Testis (tissue), 3 donors: ENCODE data around the gene PGD. TPM values are rescaled to one million over a fixed set of nuclear protein-coding genes. Genes with fewer than 3 reads are reported as not detected.

Source experiments
- DNase-seq: peaks from one replicate; pipeline ENCODE4 v3.0.0-alpha.2; 2019
- H3K27ac ChIP-seq, 2 donors: fragments of 200-600 bp; sonication (generic); one replicate each; pipeline ENCODE4 v1.5.1; 2019
- H3K27me3 ChIP-seq: fragments of 200-600 bp; sonication (generic); one replicate; pipeline ENCODE4 v1.5.1; 2019
- H3K36me3 ChIP-seq: fragments of 200-600 bp; sonication (generic); one replicate; pipeline ENCODE4 v1.5.1; 2017; ENCODE audit warnings: low read depth; ENCODE audit errors: missing control alignments
- H3K4me1 ChIP-seq: fragments of 200-600 bp; sonication (generic); one replicate; pipeline ENCODE4 v1.5.1; 2019
- H3K4me3 ChIP-seq, 2 donors: fragments of 200-600 bp; sonication (generic); one replicate each; pipeline ENCODE4 v1.5.1; 2017 to 2019
- H3K9me3 ChIP-seq: fragments of 200-600 bp; sonication (generic); one replicate; pipeline ENCODE4 v1.5.1; 2017
- POLR2A ChIP-seq: fragments of 450-650 bp; IDR thresholded peaks from one replicate; pipeline ENCODE4 v1.6.1; 2017; ENCODE audit warnings: antibody characterized with exemption, mild to moderate bottlenecking, moderate library complexity
- WGBS, 2 donors: methylation state at CpG; one replicate each; pipeline ENCODE4 v1.1.5; 2018; 5-methylcytosine and 5-hydroxymethylcytosine counted together
- intact Hi-C: fragments of 100-400 bp; cut with DNase I; formaldehyde crosslinking; loops from one replicate; pipeline ENCODE4 v1.15.1; 2023; ENCODE audit warnings: low total_unique reads
- polyA plus RNA-seq: library from polyadenylated mRNA; stranded (reverse); fragments of 350-450 nt; fragmentation: Illumina TruSeq; extraction: RNeasy Lipid Tissue Mini Kit (QIAGEN cat#74804); gene quantifications from one replicate; pipeline ENCODE4 v1.2.3, GENCODE V29; 2014; ENCODE audit warnings: low read depth, low replicate concordance; ENCODE audit not compliant: insufficient read depth
- total RNA-seq, 2 donors: library from RNA; depleted of rRNA; stranded (reverse); fragments of >200 nt; gene quantifications; one replicate each; pipeline ENCODE4 v1.2.3, GENCODE V29; 2016
- TF ChIP-seq, protein P1 (sequence below), 3 experiments: fragments of 450-650 bp in 2 of 3; fragments of 200-600 bp in 1 of 3; sonication (generic) in 1 of 3; IDR thresholded peaks; one replicate each; pipeline ENCODE4 v1.5.1; 2016 to 2019; ENCODE audit warnings: antibody characterized with exemption in 3 of 3, mild to moderate bottlenecking in 2 of 3, moderate library complexity in 1 of 3

The PGD gene
- total and polyA plus RNA-seq, 3 donors from 2014 or later = 208 to 241 (median 209) TPM

DNA sequence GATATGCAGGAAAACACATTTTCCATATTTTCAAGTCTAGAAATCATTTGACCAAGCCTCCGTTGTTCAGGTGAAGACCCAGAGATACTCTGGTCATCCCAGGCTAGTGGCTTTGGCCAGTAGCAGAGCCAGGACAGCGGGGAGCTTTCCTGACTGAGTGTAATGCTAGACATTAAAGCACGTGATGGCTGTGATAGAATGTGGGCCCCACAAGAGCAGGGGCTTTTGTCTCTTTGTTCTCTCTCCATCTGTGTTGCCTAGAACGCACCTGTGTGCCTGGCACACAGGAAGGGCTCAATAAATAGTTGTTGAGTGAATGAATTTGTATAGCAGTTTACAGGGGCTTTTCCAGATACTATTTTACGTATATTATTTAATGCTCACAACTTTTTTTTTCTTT, 41.9 kb downstream of the PGD start:
- intact Hi-C loops = no loop called here
- Histone ChIP-seq H3K36me3 (no peaks in the 10 kb centered on the region), H3K27me3 (no peaks in the 10 kb centered on the region), H3K4me1 (peaks cover 18% of the 10 kb centered on the region), H3K27ac (no peak overlapping the region), H3K9me3 (no peaks in the 10 kb centered on the region), H3K4me3 (no peak overlapping the region)
- 92 to 98% methylated on average over 5 of the region's 5 CpGs for WGBS, 2 donors
- DNase-seq = no peak
- TF ChIP-seq, protein P1, sequence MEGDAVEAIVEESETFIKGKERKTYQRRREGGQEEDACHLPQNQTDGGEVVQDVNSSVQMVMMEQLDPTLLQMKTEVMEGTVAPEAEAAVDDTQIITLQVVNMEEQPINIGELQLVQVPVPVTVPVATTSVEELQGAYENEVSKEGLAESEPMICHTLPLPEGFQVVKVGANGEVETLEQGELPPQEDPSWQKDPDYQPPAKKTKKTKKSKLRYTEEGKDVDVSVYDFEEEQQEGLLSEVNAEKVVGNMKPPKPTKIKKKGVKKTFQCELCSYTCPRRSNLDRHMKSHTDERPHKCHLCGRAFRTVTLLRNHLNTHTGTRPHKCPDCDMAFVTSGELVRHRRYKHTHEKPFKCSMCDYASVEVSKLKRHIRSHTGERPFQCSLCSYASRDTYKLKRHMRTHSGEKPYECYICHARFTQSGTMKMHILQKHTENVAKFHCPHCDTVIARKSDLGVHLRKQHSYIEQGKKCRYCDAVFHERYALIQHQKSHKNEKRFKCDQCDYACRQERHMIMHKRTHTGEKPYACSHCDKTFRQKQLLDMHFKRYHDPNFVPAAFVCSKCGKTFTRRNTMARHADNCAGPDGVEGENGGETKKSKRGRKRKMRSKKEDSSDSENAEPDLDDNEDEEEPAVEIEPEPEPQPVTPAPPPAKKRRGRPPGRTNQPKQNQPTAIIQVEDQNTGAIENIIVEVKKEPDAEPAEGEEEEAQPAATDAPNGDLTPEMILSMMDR (IDR thresholded peaks at IDR 0.05) = no peak
- no peak for TF ChIP-seq POLR2A

DNA sequence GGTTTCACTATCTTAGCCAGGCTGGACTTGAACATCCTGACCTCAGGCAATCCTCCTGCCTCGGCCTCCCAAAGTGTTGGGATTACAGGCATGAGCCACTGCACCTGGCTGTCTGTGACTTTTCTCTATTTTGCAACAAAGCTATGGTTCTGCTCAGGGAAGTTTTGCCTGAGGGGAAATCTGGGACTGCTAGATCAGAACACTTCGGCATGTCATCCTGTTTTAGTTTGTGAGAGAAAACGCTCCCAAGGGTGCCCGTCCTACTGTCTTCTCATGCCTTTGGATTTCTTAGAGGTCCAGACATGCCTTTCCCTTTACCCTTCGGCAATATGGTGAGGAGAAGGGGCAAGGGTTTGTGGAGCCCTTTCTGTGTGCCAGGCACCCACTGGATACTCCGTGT, 45.4 kb downstream of the PGD start:
- WGBS, 2 donors = 97% methylated on average over 6 of the region's 6 CpGs
- intact Hi-C loops = no loop called here
- DNase-seq = no peak
- no peak overlapping the region for H3K4me3 ChIP-seq
- no peaks in the 10 kb centered on the region for H3K36me3 ChIP-seq
- H3K27me3 ChIP-seq = no peaks in the 10 kb centered on the region
- no peaks in the 10 kb centered on the region for H3K9me3 ChIP-seq
- no peak overlapping the region for H3K27ac ChIP-seq
- TF ChIP-seq, protein P1 (IDR thresholded peaks at IDR 0.05) = no peak
- H3K4me1 ChIP-seq = no peaks in the 10 kb centered on the region

DNA sequence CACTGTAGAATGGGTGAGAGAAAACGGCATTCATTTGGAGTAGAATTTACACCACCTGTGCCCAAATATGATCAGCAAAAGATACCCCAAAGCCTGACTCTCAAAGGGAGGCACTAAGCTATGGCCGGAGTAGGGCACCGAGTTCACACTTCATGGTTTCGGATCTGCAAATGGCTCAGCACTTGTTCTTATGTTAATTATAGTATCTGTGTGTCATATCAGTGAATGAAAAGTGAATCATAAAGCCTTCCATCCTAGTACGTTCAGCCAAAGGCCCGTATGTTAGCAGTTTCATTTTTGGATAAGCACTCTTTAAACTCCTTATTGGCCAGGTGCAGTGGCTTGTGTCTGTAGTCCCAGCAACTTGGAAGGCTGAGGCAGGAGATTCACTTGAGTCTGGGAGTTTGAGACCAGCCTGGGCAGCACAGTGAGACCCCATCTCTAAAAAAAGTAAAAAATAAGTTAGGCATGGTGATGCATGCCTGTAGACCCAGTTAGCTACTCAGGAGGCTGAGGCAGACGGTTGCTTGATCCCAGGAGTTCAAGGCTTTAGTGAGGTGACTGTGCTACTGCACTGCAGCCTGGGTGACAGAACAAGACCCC, 46.0 kb downstream of the PGD start:
- no peak for DNase-seq
- no peak overlapping the region for H3K27ac ChIP-seq
- TF ChIP-seq POLR2A = no peak
- TF ChIP-seq, protein P1 (IDR thresholded peaks at IDR 0.05) = no peak

DNA sequence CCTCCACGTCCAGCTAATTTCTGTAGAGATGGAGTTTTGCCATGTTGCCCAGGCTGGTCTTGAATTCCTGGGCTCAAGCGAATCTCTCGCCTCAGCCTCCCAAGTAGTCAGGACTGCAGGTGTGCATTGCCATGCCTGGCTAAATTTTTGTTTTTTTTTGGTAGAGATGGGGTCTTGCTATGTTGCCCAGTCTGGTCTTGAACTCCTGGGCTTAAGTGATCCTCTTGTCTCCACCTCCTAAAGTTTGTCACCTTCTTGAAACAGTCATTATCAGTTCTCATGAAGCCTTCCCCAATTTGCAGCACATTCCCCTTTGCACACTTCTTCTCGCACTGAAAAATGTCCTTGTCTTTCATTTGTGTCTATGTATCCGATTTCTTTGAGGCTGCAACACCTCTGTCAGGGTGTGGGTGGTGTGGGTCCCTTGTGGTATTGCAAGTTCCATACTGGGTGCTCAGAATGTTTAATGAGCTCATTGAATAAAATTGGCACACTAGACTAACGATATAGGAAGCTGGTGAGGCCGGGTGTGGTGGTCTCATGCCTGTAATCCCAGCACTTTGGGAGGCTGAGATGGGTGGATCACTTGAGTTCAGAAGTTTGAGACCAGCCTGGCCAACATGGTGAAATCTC, 48.0 kb downstream of the PGD start:
- TF ChIP-seq POLR2A = no peak
- TF ChIP-seq, protein P1 (IDR thresholded peaks at IDR 0.05) = no peak
- 93 to 96% methylated on average over 7 of the region's 7 CpGs for WGBS, 2 donors

More for the DNA sequence above, 46.0 kb downstream of the PGD start:
- intact Hi-C loops = no loop called here
- H3K4me3 ChIP-seq = no peak overlapping the region
- H3K4me1 ChIP-seq = no peaks in the 10 kb centered on the region
- WGBS, 2 donors = 84 to 94% methylated on average over 7 of the region's 7 CpGs
- H3K9me3 ChIP-seq = no peaks in the 10 kb centered on the region
- no peaks in the 10 kb centered on the region for H3K27me3 ChIP-seq
- H3K36me3 ChIP-seq = no peaks in the 10 kb centered on the region

DNA sequence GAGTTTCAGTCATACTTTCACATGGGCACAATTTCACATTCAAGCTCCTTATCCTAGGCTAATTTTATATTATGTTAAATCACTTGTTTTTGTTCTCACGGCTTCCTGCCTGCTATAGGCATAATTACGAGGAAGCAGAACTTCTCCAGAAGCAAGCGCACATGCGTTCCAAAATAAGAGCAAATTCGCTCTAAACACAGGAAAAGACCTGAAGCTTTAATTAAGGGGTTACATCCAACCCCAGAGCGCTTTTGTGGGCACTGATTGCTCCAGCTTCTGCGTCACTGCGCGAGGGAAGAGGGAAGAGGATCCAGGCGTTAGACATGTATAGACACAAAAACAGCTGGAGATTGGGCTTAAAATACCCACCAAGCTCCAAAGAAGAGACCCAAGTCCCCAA, 50.9 kb downstream of the PGD start, which contains the start of gene CORT:
TSS of gene CORT (plus strand) at position 281 of the 400 bp plus-strand sequence. CDS start 193 bp downstream, outside the sequence.
- Histone ChIP-seq H3K9me3 (no peaks in the 10 kb centered on the region), H3K36me3 (no peaks in the 10 kb centered on the region), H3K4me1 (no peaks in the 10 kb centered on the region), H3K27ac (no peak within 1 kb of the TSS), H3K4me3 (no peak within 1 kb of the TSS), H3K27me3 (no peaks in the 10 kb centered on the region)
- intact Hi-C loops = no loop called here
- WGBS, 2 donors = 95% methylated on average over 10 of the region's 10 CpGs
- no peak for TF ChIP-seq POLR2A
- TF ChIP-seq, protein P1 (IDR thresholded peaks at IDR 0.05) = no peak
- DNase-seq = no peak

More for the DNA sequence above, 48.0 kb downstream of the PGD start:
- Histone ChIP-seq H3K36me3 (no peaks in the 10 kb centered on the region), H3K4me1 (no peaks in the 10 kb centered on the region), H3K4me3 (no peak overlapping the region), H3K27me3 (no peaks in the 10 kb centered on the region), H3K9me3 (no peaks in the 10 kb centered on the region), H3K27ac (no peak overlapping the region)
- intact Hi-C loops = no loop called here
- no peak for DNase-seq
